ENCODE results near the gene SFR1. TPM values are rescaled to one million over a fixed set of nuclear protein-coding genes. Genes with fewer than 3 reads are reported as not detected.
"Not testable (repeated sequence)": the region's sequence is repeated elsewhere in the genome, so short reads cannot be mapped to it uniquely, and the experiment has no call there.

Gene SFR1
- total RNA-seq, 1 donor from 2014 or later: 5.2 TPM

DNA sequence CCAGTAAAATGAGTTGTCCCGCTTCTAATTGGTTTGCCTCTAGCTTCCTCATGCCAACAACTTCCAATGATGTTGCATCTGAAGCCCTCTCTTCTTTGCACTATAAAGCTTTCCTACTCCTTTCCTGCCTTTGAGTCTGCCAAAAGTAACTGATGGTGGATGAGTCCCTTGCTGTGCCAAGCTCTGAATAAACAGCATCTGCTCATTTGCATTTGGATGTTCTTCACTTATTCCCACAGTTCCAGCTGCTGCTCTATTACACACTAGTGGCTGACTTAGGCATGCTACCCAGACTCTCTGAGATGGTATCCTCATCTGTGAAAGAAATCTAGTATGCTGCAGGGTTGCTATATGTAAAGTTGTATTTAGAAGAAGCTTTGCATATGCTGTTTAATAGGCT, 24.9 kb downstream of the SFR1 start:
- ATAC-seq (no peak), DNase-seq (no peak)
- intact Hi-C loops (cut with micrococcal nuclease): no loop called here

DNA sequence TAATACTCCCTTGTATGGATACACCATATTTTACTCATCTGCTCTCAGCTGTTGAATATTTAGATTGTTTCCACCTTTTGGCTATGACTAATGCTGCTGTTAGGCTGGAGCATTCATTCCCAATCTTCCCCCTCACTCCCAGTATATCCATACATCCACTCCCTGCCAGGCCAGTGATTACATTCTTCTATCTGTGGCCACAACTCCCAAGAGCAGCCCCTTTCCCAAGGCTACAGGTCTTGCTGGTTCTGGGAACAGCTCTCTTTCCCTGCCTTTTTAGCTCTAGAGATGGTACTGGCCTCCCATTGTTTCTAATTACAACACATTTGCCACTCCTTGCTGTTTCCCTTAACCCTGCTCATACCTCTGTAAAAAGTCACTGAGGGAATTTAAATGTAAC, 28.2 kb downstream of the SFR1 start:
- intact Hi-C loops (cut with micrococcal nuclease): no loop called here
- DNase-seq: no peak
- no peak for ATAC-seq

DNA sequence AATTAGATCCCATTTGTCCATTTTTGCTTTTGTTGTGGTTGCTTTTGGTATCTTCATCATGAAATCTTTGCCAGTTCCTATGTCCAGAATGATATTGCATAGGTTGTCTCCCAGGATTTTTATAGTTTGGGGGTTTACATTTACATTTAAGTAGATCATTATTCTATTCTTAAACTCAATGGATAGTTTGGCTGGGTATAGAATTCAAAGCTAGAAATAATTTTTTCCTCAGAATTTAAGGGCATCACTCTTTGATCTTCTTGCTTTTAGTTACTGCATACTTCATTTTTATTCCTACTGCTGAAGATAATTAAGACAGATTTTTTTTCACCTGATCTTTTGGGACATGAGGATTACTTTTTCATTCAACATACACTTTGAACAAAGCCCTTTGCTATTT, 29.8 kb downstream of the SFR1 start:
- DNase-seq: no peak
- intact Hi-C loops (cut with micrococcal nuclease): no loop called here
- no peak for ATAC-seq

DNA sequence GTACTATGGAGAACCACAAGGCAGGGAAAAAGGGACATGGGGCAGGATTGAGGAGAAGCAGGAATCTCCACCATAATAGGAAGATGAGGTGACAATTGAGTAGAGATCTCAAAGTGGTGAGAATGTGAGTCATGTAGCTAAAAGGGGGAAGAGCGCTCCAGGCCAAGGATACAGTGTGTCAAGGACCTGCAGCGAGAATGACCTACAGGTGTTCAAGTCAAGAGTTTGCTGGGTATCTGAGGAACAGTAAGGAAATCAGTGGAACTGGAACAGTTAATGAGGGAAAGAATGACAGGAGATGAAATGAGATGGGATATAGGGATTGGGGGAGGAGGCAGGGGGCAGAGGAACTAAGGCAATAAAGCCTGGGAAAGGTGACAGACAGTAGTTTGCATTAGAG, 33.6 kb downstream of the SFR1 start:
- intact Hi-C loops (cut with micrococcal nuclease): no loop called here
- ATAC-seq (no peak), DNase-seq (no peak)

DNA sequence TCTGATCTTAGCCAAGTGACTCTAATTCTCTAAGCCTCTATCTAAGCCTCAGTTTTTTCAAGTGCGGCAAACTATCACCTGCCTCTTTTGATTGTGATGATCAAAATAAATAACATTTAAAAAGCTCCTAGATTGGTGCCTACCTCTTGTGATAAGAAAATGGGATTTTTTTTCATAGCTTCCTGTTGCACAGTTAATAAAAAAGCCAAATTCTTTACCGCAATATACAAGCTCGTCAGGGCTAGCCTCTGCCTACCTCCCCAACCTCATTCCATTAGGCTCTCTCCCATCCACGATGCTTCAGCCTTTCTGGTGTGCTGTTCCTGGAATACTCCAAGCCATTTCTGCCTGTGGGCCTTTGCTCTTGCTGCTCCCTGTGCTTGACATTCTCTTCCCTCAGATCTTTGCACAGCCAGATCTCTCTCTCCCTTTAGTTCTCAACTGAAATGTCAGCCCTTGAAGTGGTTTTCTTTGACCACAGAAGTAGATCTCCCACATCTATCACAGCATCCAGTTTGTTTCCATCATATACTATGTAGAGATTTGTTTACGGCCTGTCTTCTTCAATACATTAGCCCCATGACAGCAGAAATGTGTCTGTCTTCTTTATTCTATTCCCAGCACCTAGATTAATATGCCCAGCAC, 48.8 kb downstream of the SFR1 start:
- DNase-seq (no peak), ATAC-seq (no peak)
- intact Hi-C loops (cut with micrococcal nuclease): no loop called here

DNA sequence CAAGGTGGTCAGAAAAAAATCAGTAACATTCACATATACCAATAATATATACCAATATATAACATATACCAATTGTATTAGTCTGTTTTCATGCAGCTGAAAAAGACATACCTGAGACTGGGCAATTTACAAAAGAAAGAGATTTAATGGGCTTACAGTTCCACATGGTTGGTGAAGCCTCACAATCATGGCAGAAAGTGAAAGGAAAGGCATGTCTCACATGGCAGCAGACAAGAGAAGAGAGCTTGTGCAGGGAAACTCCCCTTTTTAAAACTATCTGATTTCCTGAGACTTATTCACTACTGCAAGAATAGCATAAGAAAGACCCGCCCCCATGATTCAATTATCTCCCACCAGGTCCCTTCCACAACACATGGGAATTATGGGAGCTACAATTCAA, 52.2 kb downstream of the SFR1 start:
- DNase-seq; intact Hi-C loops (cut with micrococcal nuclease); ATAC-seq: not testable (repeated sequence)

Other genes with a start within 250 kb of the SFR1 start
- 33.2 TPM for gene STN1, start 204.0 kb upstream of the SFR1 start, total RNA-seq
- gene SLK, start 155.0 kb upstream of the SFR1 start, total RNA-seq: 31.0 TPM
- 0.32 TPM for gene COL17A1, start 36.3 kb upstream of the SFR1 start, total RNA-seq
- not detected for gene CFAP43, start 110.2 kb downstream of the SFR1 start, total RNA-seq
- gene GSTO1, start 132.7 kb downstream of the SFR1 start, total RNA-seq: 163 TPM
- 1.1 TPM for gene GSTO2, start 147.0 kb downstream of the SFR1 start, total RNA-seq
- 27.6 TPM for gene ITPRIP, start 216.3 kb downstream of the SFR1 start, total RNA-seq
- gene CFAP58, start 231.7 kb downstream of the SFR1 start, total RNA-seq: 1.2 TPM

Measured in left ventricle myocardium superior (tissue), 1 donor.